AG09319 (cell line): ENCODE data around the gene ARV1.

ENCODE experiments used
- DNase-seq: peaks from one replicate; pipeline ENCODE4 v3.0.0-alpha.2; 2010; ENCODE audit warnings: low read depth; ENCODE audit errors: extremely low read depth
- CTCF ChIP-seq: IDR thresholded peaks from 2 replicates; pipeline ENCODE4 v1.5.1; 2011; ENCODE audit warnings: low read depth, mild to moderate bottlenecking, inconsistent platforms, low read length, moderate library complexity

Gene ARV1

GRCh38 chr1:230985711-230986110 lies 6.8 kb downstream of the ARV1 start:
- no peak for TF ChIP-seq CTCF
- DNase-seq = no peak

GRCh38 chr1:230986976-230987375 lies 8.1 kb downstream of the ARV1 start:
- no peak for DNase-seq
- TF ChIP-seq CTCF = no peak

- DNase-seq = no peak
- TF ChIP-seq CTCF = no peak
These were observed 8.6 kb downstream of the ARV1 start for GRCh38 chr1:230987448-230987847.

- no peak for TF ChIP-seq CTCF
- no peak for DNase-seq
These were observed 13.3 kb downstream of the ARV1 start for GRCh38 chr1:230992100-230992774.

GRCh38 chr1:230994860-230995259 lies 16.0 kb downstream of the ARV1 start:
- DNase-seq = no peak
- no peak for TF ChIP-seq CTCF

GRCh38 chr1:231000201-231000600 lies 21.3 kb downstream of the ARV1 start:
- no peak for DNase-seq
- TF ChIP-seq CTCF = no peak

GRCh38 chr1:231000639-231001038 lies 21.7 kb downstream of the ARV1 start:
- no peak for DNase-seq
- TF ChIP-seq CTCF = no peak
